HG03558 (cell line): ENCODE measurements around the gene SLC11A1.

Experiments
- ATAC-seq: cut with Tn5 transposase; IDR thresholded peaks from one replicate; pipeline ENCODE4 v1.9.1; 2021; ENCODE audit warnings: moderate number of reproducible peaks; ENCODE audit not compliant: unreplicated experiment; ENCODE audit errors: extremely low read depth

Gene SLC11A1

GRCh38 chr2:218392459-218392858, 10.4 kb downstream of the SLC11A1 start:
- ATAC-seq: no peak

DNA sequence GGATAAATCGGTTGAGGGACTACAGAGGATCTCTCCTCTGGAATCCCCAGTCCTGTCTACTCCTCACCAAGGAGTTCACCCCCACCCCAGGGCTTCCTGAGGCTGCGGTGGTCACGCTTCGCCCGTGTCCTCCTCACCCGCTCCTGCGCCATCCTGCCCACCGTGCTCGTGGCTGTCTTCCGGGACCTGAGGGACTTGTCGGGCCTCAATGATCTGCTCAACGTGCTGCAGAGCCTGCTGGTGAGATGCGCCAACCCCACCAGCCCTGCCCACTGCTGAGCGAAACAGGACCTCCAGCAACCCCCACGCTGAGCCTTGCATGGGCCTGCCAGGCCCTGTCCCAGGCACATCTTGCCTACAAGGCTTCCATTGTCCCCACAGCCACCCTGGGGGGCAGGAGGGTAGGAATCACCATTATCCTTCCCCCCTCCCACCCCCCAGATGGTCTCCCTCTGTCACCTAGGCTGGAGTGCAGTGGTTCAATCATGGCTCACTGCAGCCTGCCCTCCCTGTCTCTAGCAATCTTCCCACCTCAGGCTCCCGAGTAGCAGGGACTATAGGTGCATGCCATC, 10.9 kb downstream of the SLC11A1 start:
- no peak for ATAC-seq

GRCh38 chr2:218393750-218394290, 11.7 kb downstream of the SLC11A1 start:
- no peak for ATAC-seq

DNA sequence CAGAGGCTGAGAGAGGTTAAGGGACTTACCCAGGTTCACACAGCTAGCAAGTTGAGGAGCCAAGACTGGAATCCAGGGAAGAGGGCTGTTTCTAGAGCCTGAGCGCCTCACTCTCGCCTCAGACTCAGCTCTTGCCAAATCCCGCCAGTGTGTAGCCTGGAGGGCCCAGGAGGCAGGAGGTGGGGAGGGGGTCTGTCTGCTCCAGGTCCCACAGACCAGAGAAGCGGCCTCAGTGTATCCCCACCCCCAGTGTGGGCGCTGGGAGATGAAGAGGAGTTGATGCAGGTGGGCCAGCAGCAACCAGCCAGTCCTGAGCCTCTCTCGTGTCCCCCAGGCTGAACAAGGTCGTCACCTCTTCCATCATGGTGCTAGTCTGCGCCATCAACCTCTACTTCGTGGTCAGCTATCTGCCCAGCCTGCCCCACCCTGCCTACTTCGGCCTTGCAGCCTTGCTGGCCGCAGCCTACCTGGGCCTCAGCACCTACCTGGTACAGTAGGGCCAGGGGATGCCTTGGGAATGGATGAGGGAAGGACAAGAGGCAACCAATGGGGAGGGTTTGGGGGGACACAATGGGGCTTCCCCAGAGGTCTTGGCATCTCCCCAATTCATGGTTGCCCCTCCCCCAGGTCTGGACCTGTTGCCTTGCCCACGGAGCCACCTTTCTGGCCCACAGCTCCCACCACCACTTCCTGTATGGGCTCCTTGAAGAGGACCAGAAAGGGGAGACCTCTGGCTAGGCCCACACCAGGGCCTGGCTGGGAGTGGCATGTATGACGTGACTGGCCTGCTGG, 12.4 kb downstream of the SLC11A1 start:
- no peak for ATAC-seq

DNA sequence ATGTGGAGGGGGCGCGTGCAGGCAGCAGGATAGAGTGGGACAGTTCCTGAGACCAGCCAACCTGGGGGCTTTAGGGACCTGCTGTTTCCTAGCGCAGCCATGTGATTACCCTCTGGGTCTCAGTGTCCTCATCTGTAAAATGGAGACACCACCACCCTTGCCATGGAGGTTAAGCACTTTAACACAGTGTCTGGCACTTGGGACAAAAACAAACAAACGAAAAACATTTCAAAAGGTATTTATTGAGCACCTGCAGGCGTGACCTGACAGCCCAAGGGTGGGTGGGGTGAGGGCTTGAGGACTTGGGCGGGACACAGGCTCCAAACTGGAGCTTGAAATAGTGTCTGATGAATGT, 13.0 kb downstream of the SLC11A1 start:
- no peak for ATAC-seq

DNA sequence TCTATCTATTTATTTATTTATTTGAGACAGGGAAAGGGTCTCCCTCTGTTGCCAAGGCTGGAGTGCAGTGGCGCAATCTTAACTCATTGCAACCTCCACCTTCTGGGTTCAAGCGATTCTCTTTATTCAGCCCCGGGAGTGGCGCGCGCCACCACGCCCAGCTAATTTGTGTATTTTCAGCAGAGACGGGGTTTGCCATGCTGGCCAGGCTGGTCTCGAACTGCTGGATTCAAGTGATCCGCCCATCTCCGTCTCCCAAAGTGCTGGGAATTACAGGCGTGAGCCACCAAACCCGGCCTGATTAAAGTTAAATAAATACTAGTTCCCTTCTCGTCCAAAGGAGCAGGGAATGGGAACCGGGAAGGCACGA, 13.4 kb downstream of the SLC11A1 start:
- no peak for ATAC-seq

GRCh38 chr2:218395826-218396687, 14.0 kb downstream of the SLC11A1 start:
- peak; percentile 43 for ATAC-seq

GRCh38 chr2:218396688-218397462, 14.8 kb downstream of the SLC11A1 start:
- ATAC-seq: no peak

DNA sequence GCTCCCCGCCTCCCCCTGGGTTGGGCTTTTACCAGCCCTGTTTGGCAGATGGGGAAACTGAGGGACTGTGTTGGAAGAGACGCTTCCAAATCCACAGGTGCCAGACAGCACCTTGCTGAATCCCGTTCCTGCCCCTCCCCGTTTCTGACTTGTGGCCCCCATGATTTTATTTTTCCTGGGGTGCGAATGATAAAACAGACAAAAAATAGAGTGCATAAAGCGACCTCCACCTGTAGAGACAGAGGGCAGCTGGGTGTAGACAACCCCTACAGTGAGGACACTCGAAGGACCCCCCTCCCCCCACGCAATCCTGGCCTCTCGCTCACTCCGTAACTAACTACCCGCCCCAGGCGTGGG, 15.4 kb downstream of the SLC11A1 start:
- ATAC-seq: no peak

DNA sequence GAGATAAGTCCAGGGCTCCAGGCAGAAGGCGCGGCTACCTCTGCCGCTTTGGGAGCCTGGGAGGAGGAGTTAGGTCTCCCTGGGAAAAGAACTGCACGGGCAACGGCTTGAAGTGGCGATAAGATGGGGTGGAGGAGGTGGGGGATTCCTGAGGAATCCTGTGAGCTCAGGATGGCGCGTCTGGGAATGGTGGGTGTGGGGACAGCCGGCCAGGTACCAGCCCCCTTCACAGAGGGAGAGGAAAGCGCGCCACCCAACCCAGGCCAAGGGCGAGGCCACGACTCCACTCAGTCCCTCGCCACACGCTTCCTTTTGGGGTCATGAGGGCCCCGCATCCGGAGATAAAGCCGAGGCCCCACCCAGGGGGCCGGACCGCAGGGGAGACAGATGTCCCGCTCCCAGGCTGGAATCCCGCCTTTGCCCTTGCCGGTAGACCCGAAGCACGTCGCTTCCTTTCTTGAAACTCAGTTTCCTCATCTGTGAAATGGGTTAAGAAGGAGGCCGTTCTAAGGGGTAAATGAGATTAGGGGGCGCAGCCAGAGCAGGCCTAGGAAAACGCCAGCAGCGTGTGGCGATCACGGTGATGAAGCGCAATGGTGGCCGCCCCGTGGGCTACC, 15.9 kb downstream of the SLC11A1 start:
- no peak for ATAC-seq

DNA sequence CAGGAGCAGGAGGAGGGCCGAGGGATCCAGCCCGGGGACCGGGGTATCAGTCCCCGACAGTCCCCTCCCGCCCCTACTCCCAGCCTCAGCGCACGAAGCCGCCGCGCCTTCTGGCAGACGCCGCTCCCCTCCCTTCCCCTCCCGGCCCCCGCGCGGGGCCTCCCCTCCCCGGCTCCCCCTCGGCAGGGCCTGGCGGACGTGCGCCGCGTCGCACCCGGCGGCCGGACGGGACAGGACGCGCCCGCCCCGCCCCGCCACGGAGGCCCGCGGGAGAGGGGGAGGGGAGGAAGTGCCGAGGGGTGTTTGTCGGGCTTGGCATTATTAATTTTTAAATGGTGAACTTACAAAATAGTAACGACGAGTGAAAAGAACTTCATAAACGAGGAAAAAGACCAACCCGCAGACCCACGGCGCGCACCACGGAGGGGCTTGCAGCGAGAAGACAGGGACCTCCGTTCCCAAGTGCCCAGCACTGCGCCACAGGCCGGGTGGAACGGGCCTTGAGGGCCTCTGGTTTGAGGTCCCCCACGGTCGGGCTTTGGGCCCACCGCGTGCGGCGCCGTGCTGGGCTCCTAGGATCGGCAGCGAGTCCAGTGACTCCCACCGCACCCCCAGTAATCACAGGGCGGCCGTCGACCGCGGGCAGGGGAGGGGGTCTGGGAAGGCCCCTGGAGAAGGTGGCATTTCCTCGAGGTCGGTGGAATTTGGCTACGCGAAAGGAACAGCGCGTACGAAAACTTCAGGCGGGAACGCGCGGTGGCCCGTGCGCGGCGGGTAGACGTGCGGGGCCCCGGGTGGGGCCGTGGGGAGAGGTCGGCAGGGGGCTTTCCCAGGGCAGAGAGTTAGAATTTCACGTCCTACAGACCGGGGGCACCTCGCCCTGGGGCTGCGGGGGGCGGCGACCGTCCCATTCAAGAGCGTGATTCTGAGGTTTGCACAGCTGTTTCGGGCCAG, 16.6 kb downstream of the SLC11A1 start:
- ATAC-seq: no peak

DNA sequence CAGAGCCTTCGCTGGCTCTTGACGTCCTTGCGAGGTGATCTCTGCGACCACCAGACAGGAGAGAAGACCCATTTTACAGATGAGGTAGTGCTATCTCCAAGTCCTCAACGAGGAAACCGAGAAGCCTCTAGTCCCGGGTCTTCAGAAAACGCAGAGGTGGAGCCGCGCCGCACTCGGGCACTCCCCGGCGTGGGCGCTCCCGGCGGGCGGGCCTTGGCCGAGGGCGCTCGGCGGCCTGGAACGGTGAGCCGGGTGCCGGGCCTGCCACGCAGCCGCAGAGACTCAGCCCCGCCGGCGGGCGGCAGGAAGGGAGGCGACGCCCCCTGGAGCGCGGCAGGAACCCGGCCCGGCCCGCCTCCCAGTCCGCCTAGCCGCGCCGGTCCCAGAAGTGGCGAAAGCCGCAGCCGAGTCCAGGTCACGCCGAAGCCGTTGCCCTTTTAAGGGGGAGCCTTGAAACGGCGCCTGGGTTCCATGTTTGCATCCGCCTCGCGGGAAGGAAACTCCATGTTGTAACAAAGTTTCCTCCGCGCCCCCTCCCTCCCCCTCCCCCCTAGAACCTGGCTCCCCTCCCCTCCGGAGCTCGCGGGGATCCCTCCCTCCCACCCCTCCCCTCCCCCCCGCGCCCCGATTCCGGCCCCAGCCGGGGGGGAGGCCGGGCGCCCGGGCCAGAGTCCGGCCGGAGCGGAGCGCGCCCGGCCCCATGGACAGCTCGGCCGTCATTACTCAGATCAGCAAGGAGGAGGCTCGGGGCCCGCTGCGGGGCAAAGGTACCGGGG, 17.5 kb downstream of the SLC11A1 start, which contains the start of gene CTDSP1:
Gene CTDSP1, plus strand, starts transcription at position 478 of the 776 bp plus-strand sequence. Its CDS starts 223 bp downstream, at position 701.
- no peak for ATAC-seq

- no peak for ATAC-seq
These were observed 18.3 kb downstream of the SLC11A1 start for GRCh38 chr2:218400167-218400929.

GRCh38 chr2:218400930-218401881, 19.1 kb downstream of the SLC11A1 start:
- no peak for ATAC-seq

- ATAC-seq: no peak
These were observed 19.8 kb downstream of the SLC11A1 start for GRCh38 chr2:218401890-218402289.

- ATAC-seq: no peak
These were observed 20.4 kb downstream of the SLC11A1 start for GRCh38 chr2:218402491-218402901.
